ENCODE measurements around the gene STUB1.

DNA sequence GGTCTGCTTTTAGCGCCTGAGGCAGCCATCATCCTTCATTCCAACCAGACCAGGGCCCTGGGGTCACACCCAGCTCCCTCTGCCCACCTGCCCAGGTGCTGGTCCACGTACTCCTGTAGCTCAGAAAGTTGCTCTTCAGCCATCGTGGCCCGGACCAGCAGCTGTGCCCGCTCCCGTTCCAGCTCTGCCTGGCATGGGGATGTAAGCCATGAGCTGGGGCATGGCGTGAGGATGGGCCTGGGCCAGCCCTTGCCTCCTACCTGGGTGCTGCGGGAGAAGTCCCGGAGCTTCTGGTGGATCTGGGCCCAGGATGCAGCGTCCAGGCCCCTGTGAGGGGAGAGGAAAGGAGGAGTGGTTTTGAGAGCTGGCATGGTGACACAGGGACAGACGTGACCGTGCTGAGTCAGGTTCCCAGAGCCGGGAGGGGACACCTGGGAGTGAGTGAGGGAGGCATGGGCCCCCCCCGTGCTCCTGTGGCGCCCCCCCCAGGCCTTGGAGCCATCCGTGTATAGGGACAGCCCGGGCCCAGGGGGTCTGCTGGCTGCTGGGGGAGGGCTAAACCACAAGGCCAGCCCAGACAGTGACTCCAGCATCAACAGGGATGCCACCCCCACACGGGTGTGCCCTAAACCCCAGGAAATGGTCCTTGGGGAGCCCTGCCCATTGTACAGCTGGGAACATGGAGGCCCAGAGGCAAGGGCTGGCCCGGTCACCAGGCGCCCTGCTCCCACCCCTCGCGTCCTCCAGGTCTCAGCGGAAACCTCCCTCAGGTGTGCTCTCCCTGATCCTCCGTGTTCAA is 42.8 kb downstream of the STUB1 start:
- TF ChIP-seq CTCF (conservative IDR thresholded peaks at IDR 0.05) (no peak), ZFX (IDR thresholded peaks at IDR 0.05) (no peak)

Measured in C4-2B (cell line).